Ovary (tissue), 3 donors: ENCODE measurements around the gene CALCB.

Experiments
- EP300 ChIP-seq: sonication (generic); formaldehyde crosslinking; IDR thresholded peaks from one replicate; pipeline ENCODE4 v1.6.1; 2017; ENCODE audit warnings: antibody characterized with exemption
- POLR2A ChIP-seq: fragments of 450-650 bp; IDR thresholded peaks from one replicate; pipeline ENCODE4 v1.6.1; 2017; ENCODE audit warnings: antibody characterized with exemption, mild to moderate bottlenecking, moderate library complexity
- TF ChIP-seq, protein P1 (sequence below), 3 donors: fragments of 450-650 bp in 2 of 3; fragments of 200-600 bp in 1 of 3; IDR thresholded peaks; one replicate each; pipeline versions ENCODE4 v1.5.1 to v1.8.0; 2016 to 2022; ENCODE audit warnings: antibody characterized with exemption in 3 of 3, mild to moderate bottlenecking in 1 of 3
- donor health status: DM: no; HTN: no; CAD: no.

DNA sequence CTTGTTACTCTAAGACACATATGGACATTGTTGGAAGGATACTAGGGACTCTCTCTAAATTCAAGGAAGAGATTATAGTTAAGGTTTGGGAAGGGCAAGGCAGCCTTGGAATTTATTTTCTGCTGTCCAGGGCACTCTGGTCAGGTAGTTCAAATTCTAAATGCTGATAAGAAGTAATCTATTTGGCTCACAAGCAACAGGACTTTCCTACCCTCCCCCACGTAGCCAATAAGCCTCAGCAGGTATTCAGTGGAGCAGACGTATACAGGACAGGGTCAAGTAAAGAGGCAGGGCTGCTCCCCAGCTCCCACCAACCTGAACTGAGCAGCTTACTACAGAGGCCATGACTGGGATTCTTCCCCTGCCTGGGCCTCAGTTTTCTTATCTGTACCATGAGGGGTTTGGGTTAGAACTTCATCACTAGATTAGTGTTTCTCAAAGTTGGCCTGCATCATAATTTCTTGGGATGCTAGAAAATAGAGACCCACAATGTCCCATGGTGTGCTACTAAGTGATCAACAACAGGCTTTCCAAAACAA, 35.3 kb downstream of the CALCB start:
- no peak for TF ChIP-seq POLR2A
- TF ChIP-seq EP300: no peak
- TF ChIP-seq, protein P1, sequence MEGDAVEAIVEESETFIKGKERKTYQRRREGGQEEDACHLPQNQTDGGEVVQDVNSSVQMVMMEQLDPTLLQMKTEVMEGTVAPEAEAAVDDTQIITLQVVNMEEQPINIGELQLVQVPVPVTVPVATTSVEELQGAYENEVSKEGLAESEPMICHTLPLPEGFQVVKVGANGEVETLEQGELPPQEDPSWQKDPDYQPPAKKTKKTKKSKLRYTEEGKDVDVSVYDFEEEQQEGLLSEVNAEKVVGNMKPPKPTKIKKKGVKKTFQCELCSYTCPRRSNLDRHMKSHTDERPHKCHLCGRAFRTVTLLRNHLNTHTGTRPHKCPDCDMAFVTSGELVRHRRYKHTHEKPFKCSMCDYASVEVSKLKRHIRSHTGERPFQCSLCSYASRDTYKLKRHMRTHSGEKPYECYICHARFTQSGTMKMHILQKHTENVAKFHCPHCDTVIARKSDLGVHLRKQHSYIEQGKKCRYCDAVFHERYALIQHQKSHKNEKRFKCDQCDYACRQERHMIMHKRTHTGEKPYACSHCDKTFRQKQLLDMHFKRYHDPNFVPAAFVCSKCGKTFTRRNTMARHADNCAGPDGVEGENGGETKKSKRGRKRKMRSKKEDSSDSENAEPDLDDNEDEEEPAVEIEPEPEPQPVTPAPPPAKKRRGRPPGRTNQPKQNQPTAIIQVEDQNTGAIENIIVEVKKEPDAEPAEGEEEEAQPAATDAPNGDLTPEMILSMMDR (IDR thresholded peaks at IDR 0.05): no peak
